HG02981 (cell line): ENCODE measurements around the gene EPPIN.

ENCODE experiments used
- ATAC-seq: cut with Tn5 transposase; IDR thresholded peaks from one replicate; pipeline ENCODE4 v1.9.1; 2021; ENCODE audit warnings: mild to moderate bottlenecking, moderate library complexity; ENCODE audit not compliant: unreplicated experiment

EPPIN gene

DNA sequence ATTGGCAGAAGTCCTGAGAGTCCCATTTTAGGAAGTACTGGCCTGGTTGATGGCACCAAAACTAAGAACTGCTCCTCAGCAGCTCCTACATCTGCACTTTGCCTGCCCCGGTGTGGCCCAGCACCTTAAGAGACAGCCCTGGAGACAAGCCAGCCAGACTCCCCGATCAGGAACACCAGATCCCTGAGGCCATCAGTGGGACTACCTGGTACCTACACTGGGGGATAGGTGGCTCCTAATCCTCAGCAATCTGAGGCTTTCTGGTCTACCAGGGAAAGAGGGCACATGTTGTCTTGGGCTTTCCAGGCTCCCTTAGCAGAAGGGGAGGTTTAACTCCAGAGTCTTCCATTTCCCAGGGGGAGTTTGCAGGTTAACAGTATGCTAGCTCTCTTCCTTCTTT lies 7.8 kb downstream of the EPPIN start, which contains the start of gene WFDC6:
WFDC6 (minus strand) TSS at position 101 of the 400 bp plus-strand sequence; CDS start at position 26, 75 bp downstream.
- ATAC-seq, result no peak

DNA sequence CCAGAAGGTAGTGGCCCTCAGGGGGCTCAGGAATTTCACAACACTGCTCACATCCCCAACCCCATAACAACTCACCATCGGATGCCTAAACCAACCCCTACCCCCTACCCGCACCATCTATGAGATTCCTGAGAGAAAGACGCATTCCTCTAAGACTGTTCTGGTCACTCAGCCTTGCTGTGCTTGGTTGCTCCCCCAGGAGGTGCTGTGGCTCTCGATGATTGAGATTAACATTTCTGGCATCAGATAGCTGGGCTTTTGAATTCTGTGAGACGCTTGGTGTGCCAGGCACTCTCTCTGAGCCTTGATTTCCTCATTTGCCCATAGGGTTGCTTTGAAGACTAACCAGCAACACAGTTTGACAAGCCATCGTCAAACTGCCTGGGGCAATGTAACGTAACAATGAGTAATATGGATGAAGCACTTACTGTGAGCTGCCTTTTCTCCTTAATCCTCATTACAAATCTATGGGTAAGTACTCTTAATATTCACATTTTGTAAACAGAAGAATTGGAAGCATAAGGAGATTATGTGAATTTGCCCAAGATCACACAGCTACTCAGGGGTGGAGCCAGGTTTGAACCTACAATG lies 8.9 kb downstream of the EPPIN start:
- no peak for ATAC-seq

DNA sequence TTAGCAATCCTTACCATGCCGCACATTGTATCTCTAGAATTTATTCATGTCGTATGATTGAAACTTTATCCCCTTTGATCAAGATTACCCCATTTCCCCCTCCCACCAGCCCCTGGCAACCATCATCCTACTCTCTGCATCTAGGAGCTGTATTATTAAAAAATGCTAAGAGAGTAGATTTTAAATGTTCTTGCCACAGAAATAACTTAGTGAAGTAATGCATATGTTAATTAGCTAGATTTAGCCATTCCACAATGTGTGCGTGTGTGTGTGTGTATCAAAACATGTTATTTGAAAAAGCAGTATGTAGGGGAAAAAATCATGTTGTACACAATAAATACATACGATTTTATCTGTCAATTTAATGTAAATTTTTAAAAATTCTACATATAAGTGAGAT lies 19.9 kb downstream of the EPPIN start:
- no peak for ATAC-seq

DNA sequence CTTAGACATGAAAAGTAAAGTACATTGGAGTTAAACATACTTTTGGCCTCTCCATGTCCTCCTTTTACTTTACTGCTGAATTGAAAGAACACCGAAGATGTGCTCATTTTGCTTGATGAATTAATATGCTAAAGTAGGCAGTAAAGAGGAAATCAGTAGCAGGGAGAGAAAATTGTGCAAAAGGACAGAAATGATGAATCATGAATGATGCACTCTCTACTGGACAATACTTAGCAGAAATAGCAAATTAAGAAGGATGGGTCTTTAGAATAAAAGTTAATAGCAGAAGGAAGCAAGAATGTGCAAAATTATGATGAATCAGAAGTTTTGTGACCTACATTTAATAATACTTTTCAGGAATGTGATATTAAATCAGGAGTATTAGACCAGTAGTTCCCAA lies 23.4 kb downstream of the EPPIN start:
- ATAC-seq, result no peak

DNA sequence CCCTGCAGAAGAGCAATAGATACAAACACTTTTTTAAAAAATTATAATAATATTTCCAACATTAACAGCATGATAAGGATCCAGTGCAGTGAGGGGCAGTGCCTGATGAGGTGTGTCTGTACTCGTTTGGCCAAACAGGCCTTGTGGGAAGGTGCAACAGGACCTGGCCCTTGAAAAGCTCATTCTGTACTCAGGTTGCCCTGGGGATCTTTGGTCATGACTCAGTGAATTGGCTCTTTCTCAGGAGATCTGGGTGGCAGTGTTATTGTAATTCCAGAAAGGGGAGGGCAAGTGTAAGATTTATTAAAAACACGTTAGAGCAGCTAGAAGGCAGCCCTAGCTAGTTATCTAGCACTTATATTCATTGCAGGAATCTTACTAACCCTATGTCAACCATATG lies 28.9 kb downstream of the EPPIN start:
- no peak for ATAC-seq

DNA sequence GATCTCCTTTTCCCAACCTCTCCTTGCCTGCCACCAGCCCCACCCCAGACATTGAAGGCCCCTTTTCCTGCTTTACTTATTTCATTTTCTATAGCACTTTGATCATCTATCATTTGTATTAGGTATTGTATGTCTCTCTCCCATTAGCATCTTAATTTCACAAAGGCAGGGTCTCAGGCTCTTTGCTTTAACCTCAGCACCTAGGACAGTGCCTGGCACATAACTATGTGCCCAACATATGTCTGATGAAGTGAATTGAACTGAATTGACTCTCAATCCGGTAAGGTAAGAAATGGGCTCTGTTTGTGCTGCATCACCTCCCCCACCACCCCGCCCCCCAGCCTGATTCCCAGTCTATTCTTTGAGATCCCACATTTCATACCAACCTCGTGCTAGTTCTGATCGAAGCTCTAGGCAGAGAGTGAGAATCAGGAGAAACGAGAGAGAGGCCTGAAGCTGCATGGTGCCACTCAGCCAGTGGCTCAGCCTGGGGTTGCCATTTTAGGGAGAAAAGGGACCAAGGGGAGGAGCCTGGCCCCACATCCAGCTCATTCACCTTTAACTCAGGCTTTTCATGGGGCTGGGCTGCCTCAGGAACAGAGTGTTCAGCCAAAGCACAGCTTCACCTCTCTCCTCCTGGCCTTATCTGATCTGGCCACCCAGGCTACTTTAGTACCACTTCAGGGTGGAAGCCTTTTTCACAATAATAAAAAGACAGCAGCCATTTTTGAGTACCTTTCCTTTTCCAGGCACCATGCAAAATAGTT lies 31.9 kb downstream of the EPPIN start, which contains the start of gene SPINT3:
SPINT3 (minus strand) TSS at position 476 of the 767 bp plus-strand sequence; CDS start at position 462, 14 bp downstream.
- no peak for ATAC-seq

DNA sequence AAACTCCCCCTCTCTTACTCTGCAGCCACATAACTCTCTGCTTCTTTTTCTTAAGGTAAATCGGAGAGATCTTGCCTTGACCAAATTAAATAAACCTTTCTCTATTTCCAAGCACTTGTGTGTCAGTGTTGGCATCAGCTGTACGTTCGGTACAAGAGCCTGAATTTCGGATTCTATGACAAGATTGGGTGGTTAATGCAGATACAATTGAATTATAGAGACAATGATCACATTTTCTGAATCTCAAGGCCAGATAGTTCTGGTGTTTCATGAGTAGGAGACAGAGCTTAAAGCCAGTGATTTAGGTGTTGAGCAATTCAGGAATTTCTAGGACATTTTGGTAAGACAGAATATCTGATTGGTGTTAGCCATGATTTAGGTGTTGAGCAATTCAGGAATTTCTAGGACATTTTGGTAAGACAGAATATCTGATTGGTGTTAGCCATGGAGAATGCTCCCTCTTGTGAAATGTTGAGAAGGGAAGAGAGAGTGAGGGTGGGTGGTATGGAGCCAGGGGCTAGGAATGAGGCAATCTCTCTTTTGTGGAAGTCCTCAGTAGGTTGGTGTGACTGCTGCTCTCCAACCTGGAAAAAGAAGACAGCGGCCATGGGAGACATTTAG lies 36.8 kb downstream of the EPPIN start:
- no peak for ATAC-seq

DNA sequence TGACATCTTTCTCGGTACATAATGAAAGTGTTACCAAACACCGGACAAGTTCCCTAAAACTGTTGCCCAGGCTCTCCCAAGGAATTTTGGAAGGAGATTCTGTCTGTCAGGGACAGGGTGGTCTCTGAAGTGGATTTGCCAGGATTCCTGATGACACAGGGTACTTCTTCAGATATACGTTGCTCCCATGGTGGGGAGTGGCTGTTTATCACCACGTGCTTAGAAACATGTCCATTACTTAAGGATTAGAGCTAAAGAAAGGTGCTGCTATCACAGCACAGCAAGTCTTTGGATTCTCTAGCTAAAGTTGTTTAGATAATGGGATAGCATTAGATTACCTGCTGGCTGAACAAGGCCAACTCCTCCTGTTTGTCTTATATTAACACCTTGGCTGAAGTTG lies 38.1 kb downstream of the EPPIN start:
- no peak for ATAC-seq

DNA sequence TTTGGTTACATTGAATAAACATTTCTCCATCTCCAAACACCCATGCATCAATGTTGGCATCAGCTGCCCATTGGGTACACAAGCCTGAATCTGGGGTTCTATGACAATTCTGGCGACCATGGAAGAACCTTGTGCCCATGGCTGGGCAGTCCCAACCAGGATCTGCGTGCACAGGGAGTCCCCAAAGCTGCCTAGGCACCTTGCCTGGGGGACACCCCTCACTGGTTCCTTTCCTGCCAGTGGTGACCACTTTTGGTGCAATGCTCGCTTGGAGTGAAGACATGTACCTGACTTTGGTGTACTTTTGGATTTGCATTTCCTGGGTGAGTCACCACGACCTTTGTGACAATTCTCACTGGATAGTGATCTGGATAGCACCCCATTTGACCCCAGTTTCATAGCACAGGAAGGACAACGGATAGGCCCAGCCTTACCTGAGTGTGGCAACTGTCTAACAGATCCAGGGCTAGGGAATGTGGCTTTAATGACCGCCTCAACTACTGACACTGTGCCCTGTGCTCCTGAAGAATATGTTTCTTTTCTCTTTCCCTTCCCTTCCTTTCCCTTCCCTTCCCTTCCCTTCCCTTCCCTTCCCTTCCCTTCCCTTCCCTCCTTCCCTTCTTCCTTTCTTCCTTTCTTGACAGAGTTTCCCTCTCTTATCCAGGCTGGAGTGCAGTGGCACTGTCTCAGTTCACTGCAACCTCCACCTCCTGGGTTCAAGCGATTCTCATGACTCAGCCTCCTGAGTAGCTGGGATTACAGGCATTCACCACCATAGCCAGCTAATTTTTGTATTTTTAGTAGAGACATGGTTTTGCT lies 38.9 kb downstream of the EPPIN start:
- no peak for ATAC-seq

DNA sequence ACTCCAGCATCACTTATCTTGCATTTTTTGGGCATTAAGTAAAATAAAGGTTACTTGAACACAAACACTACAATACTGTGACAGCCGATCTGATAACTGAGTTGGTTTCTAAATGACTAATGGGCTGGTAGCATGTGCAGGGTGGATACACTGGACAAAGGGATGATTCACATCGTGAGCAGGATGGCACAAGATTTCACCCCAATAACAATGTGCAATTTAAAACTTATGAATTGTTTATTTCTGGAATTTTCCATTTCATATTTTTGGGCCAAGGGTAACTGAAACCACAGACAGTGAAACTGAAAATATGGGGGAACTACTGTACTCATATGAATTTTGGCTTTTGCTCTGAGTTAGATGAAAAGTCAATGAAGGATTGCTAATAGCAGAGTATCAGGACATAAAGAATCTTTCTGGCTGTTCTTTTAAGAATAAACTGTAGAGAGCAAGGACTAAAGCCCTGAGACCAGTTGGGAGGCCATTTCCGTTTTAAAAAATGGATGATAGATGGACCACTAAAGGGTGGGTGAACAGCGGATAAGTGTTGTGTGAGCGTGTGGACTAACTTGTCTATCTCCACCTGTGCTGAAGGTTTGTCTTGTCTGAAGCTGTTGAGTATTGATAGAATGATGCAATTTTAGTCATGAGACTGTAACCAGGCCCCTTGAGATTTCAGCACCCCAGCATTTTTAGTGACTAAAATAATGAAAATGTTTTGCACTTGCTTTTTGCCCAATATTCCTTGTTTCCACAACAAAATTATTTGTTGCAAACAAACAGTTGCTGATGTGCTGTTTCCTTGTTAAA lies 40.0 kb downstream of the EPPIN start:
- ATAC-seq, result no peak

DNA sequence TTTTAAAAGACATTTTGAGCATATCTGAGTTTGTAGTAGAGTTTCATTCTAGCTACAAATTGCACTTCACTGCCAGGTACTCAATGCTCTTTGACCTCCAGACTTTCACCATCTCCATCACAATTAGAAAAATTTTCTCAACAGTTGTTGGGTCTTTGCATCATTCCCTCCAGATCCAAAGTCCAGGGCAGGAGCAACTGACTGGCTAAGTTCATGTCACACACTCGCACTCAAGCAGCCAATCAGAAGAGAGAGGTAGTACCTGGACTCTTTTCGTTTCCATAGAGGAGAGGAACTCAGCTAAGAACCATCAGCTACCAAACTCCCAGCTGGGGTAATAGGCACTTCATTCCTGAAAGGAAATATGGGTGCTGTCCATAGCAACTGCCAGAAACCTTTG lies 40.8 kb downstream of the EPPIN start:
- no peak for ATAC-seq

DNA sequence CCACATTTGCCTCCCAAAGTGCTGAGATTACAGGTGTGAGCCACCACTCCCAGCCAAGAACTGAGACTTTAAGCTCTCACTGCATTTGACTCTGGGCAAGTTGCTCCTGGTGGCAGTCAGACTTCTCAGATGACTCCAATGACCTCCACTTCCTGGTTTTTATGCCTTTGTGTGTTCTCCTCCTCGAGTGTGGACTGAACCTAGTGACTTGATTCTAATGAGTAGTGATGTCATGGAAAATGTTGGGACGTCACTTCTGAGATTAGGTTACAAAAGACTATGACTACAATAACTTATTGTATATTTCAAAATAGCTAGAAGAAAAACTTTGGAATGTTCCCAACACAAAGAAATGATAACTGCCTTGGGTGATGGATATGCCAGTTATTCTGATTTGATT lies 43.8 kb downstream of the EPPIN start:
- ATAC-seq, result no peak

DNA sequence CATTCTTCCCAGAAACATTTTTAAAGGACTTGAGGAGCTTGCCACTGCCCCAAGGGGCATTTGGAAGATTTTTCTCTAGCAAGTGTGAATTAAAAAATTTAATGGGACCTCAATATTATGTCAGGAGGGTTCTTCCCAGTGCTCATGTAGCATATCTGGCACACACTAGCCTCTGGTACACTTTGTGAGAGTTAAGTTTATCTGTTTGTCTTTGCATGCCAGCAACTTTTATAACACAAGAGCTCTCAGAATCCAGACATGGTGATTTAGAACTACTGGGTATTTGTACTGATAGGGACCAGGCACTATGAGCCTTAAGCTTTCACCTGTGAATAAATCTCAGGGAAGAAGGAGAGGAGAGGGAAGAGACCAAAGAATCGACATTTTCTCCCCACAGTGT lies 44.6 kb downstream of the EPPIN start:
- ATAC-seq, result no peak

DNA sequence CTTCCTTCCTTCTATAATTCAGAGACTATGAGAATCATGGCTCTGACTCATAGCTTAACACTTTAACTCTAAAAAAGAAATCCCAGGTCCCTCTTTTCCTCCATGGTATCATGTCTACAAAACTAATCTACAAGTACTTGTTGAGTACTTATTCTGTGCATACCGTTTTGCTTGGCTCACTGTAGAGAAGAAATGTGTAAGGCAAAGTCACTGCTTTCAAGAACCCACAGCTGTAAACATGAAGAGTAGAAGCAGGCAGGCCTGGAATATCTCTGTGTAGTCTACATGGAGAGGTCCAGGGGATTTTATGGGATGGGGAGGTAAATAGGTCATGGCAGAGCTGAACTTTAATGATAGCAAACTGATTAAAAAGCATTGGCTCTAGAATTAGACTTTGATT lies 45.6 kb downstream of the EPPIN start:
- no peak for ATAC-seq

DNA sequence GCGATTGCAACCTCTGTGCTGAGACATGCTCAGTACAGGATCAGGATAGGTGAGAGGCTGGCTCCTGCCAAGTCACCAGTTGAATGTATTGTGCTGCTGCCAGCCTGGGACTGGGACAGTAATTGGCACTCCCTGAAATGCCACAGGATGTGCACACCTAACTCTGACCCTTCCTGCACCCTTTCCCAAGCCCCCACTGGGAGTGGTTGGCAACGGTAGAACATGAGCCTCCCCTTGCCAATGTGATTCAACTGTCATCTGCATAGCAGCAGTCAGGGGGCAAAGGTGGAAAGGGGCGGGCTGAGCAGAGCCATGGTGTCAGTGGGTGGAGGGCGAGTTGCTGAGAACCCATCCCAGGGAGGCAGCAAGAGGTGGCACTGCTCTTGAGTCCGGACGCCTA lies 47.2 kb downstream of the EPPIN start:
- ATAC-seq, result no peak

DNA sequence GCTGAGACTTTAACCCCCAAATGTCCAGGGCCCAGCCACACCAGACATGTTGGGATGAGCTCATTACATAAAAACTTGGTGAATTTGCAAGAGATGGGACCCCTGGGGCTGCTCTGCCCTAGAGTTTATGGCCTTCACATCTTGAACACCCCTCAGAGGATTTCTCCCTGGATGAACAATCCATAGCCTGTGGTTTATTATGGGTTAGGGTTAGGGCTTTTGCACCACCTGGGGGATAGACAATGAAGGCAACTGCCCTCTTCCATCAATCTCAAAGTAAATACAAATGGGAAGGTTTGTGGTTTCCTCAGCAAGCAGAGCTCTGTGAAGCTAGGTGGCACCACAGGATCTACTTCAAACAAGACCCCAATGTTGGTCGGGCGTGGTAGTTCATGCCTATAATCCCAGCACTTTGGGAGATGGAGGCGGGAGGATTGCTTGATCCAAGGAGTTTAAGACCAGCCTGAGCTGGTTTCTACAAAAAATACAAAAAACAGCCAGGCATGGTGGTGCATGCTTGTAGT lies 49.2 kb downstream of the EPPIN start:
- ATAC-seq, result no peak

DNA sequence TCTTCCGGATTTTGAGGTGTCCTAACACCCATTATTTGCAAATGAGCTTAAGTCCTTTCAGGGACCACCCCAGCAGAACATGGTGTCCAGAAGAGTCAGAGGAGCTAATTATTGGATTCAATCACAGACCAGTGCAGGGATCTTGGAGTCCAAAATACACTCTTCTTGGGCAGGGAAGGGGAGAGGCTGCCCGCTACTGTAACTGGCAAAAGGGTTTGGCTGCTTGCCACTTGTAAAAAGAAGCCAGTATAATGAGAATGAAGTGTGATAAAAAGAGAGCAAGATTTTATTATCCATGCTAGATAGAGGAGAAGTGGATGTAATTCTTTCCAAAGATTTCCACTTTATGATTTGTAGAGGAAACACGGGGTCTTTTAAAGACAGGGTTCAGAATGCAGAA lies 51.0 kb downstream of the EPPIN start:
- ATAC-seq, result no peak

DNA sequence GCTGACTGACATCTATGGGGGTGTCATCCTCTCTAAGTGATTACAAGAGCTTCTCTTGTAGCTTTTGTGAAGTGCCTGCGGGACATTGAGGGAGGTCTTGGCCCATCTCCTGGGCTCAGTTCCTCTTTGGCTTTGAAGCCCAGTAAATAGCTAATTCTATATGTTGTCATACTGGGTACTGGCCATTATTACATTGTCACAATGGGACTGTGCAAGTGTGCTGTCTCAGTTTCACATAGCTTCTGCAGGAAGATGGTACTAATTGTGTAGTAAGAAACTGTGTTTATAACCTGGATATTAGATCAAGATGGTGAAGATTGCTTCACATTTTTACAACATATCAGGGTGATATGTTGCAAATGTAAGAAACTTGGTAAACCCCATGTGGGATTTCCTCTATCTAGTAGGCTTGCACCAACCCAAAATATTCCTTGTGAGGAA lies 51.7 kb downstream of the EPPIN start:
- no peak for ATAC-seq
